SK-N-SH treated with all-trans-retinoic acid at 6 μM for 48 hours (cell line): ENCODE data around the gene PYCR2.

ENCODE experiments used
- ATAC-seq: fragments of 200-7000 bp; cut with Tn5 transposase; 3 replicates; pipeline ENCODE4 v1.9.1; 2020; ENCODE audit warnings: mild to moderate bottlenecking, moderate library complexity
- ARNTL ChIP-seq: fragments of 450-650 bp; formaldehyde crosslinking; IDR thresholded peaks from 2 replicates; pipeline ENCODE4 v1.5.0; 2020; ENCODE audit warnings: low read depth, mild to moderate bottlenecking, moderate library complexity, borderline replicate concordance
- BACH2 ChIP-seq: fragments of 250-450 bp; sonication (Bioruptor Pico); IDR thresholded peaks from 2 replicates; pipeline ENCODE4 v1.9.0; 2021; ENCODE audit warnings: mild to moderate bottlenecking, borderline replicate concordance
- CSDC2 ChIP-seq: fragments of 250-450 bp; sonication (Bioruptor Pico); IDR thresholded peaks from 2 replicates; pipeline ENCODE4 v1.5.0; 2020; ENCODE audit warnings: mild to moderate bottlenecking, moderate library complexity
- CSRNP3 ChIP-seq: fragments of 250-450 bp; sonication (Bioruptor Pico); IDR thresholded peaks from 2 replicates; pipeline ENCODE4 v1.5.1; 2021; ENCODE audit warnings: mild to moderate bottlenecking, moderate library complexity
- ESRRG ChIP-seq: fragments of 250-450 bp; sonication (Bioruptor Pico); IDR thresholded peaks from 2 replicates; pipeline ENCODE4 v1.6.1; 2021; ENCODE audit warnings: mild to moderate bottlenecking
- GLIS3 ChIP-seq: fragments of 250-450 bp; sonication (Bioruptor Pico); IDR thresholded peaks from 2 replicates; pipeline ENCODE4 v1.5.0; 2020; ENCODE audit warnings: mild to moderate bottlenecking, moderate library complexity
- ISL1 ChIP-seq: fragments of 250-450 bp; sonication (Bioruptor Pico); IDR thresholded peaks from 2 replicates; pipeline ENCODE4 v2.1.2; 2022; ENCODE audit warnings: mild to moderate bottlenecking, moderate library complexity
- OSR1 ChIP-seq: fragments of 250-450 bp; sonication (Bioruptor Pico); IDR thresholded peaks from 2 replicates; pipeline ENCODE4 v1.8.0; 2022; ENCODE audit warnings: moderate library complexity, mild to moderate bottlenecking, inconsistent platforms
- PATZ1 ChIP-seq: fragments of 250-450 bp; sonication (Bioruptor Pico); IDR thresholded peaks from 2 replicates; pipeline ENCODE4 v1.8.0; 2020; ENCODE audit warnings: mild to moderate bottlenecking, moderate library complexity, borderline replicate concordance
- POU6F1 ChIP-seq: fragments of 250-450 bp; sonication (Bioruptor Pico); IDR thresholded peaks from 2 replicates; pipeline ENCODE4 v1.8.0; 2021; ENCODE audit warnings: low read depth, mild to moderate bottlenecking, moderate library complexity, borderline replicate concordance
- PPARA ChIP-seq: fragments of 250-450 bp; sonication (Bioruptor Pico); IDR thresholded peaks from 2 replicates; pipeline ENCODE4 v1.5.0; 2020; ENCODE audit warnings: mild to moderate bottlenecking, borderline replicate concordance
- SNAI2 ChIP-seq: fragments of 250-450 bp; sonication (Bioruptor Pico); IDR thresholded peaks from 2 replicates; pipeline ENCODE4 v1.5.0; 2020; ENCODE audit warnings: mild to moderate bottlenecking, moderate library complexity
- TCF4 ChIP-seq: fragments of 250-450 bp; sonication (Bioruptor Pico); IDR thresholded peaks from 2 replicates; pipeline ENCODE4 v1.8.0; 2021; ENCODE audit warnings: mild to moderate bottlenecking, moderate library complexity, borderline replicate concordance
- TOX ChIP-seq: fragments of 250-450 bp; sonication (Bioruptor Pico); IDR thresholded peaks from 2 replicates; pipeline ENCODE4 v1.8.0; 2021; ENCODE audit warnings: mild to moderate bottlenecking, moderate library complexity, borderline replicate concordance
- TSHZ2 ChIP-seq: fragments of 250-450 bp; sonication (Bioruptor Pico); IDR thresholded peaks from 2 replicates; pipeline ENCODE4 v1.5.0; 2020; ENCODE audit warnings: mild to moderate bottlenecking, moderate library complexity
- ZC3H10 ChIP-seq: fragments of 250-450 bp; sonication (Bioruptor Pico); IDR thresholded peaks from 2 replicates; pipeline ENCODE4 v1.5.1; 2021; ENCODE audit warnings: mild to moderate bottlenecking, moderate library complexity
- ZFP3 ChIP-seq: fragments of 250-450 bp; sonication (Bioruptor Pico); IDR thresholded peaks from 2 replicates; pipeline ENCODE4 v1.5.0; 2020; ENCODE audit warnings: mild to moderate bottlenecking, moderate library complexity
- ZFP30 ChIP-seq: fragments of 450-650 bp; formaldehyde crosslinking; IDR thresholded peaks from 2 replicates; pipeline ENCODE4 v1.5.0; 2022; ENCODE audit warnings: mild to moderate bottlenecking, moderate library complexity
- ZNF70 ChIP-seq: fragments of 450-650 bp; formaldehyde crosslinking; IDR thresholded peaks from 2 replicates; pipeline ENCODE4 v1.5.0; 2020; ENCODE audit warnings: mild to moderate bottlenecking, moderate library complexity
- ZNF8 ChIP-seq: fragments of 450-650 bp; formaldehyde crosslinking; IDR thresholded peaks from 2 replicates; pipeline ENCODE4 v1.5.0; 2020; ENCODE audit warnings: mild to moderate bottlenecking, moderate library complexity

The PYCR2 gene

GRCh38 chr1:225878282-225878681 is 45.8 kb downstream of the PYCR2 start:
- no peak for TF ChIP-seq PPARA (CRISPR knock-in tag)
- TF ChIP-seq TCF4 (CRISPR knock-in tag) = no peak
- no peak for TF ChIP-seq BACH2
- no peak for TF ChIP-seq ZNF70 (CRISPR knock-in tag)
- TF ChIP-seq ARNTL (CRISPR knock-in tag) = no peak
- TF ChIP-seq ZNF8 (CRISPR knock-in tag) = no peak
- no peak for TF ChIP-seq TSHZ2 (CRISPR knock-in tag)
- TF ChIP-seq TOX = no peak
- TF ChIP-seq POU6F1 (CRISPR knock-in tag) = no peak
- TF ChIP-seq OSR1 (CRISPR knock-in tag) = no peak
- TF ChIP-seq ZC3H10 (CRISPR knock-in tag) = no peak
- no peak for TF ChIP-seq ESRRG (CRISPR knock-in tag)
- no peak for TF ChIP-seq CSRNP3 (CRISPR knock-in tag)
- no peak for TF ChIP-seq ZFP3 (CRISPR knock-in tag)
- no peak for TF ChIP-seq ZFP30 (CRISPR knock-in tag)
- no peak for TF ChIP-seq ISL1
- TF ChIP-seq, all 23 proteins: peak for 0
- ATAC-seq = no peak

- TF ChIP-seq CSDC2 (CRISPR knock-in tag) (no peak), BACH2 (no peak), SNAI2 (CRISPR knock-in tag) (no peak), POU6F1 (CRISPR knock-in tag) (no peak), TCF4 (CRISPR knock-in tag) (no peak), ZFP3 (CRISPR knock-in tag) (no peak), PATZ1 (CRISPR knock-in tag) (no peak), ZC3H10 (CRISPR knock-in tag) (no peak)
- peak; percentile 60 for ATAC-seq
These were observed 46.5 kb downstream of the PYCR2 start for GRCh38 chr1:225877580-225877979.

GRCh38 chr1:225876900-225877510 is 47.0 kb downstream of the PYCR2 start:
- ATAC-seq = no peak
- TF ChIP-seq GLIS3 (CRISPR knock-in tag) = no peak
- no peak for TF ChIP-seq PATZ1 (CRISPR knock-in tag)
